Fibroblast of lung (primary cell): Measurements from ENCODE around the gene ETFA. TPM values are rescaled to one million over a fixed set of nuclear protein-coding genes. Genes with fewer than 3 reads are reported as not detected.

Experiments used
- DNase-seq, 2 donors: peaks; one replicate each; pipeline versions ENCODE4 v3.0.0 to v3.0.0-alpha.2; 2010; ENCODE audit warnings: low read depth in 2 of 2
- H2AFZ ChIP-seq: 2 replicates; pipeline ENCODE4 v1.5.1; 2012; ENCODE audit warnings: low read length, control low read depth, inconsistent platforms
- H3K27ac ChIP-seq: 2 replicates; pipeline ENCODE4 v1.5.1; 2011; ENCODE audit warnings: low read length, control low read depth; ENCODE audit not compliant: insufficient read depth
- H3K27me3 ChIP-seq: 2 replicates; pipeline ENCODE4 v1.5.1; 2011; ENCODE audit warnings: mild to moderate bottlenecking, low read length; ENCODE audit not compliant: control insufficient read depth, insufficient read depth
- H3K36me3 ChIP-seq: 2 replicates; pipeline ENCODE4 v1.5.1; 2011; ENCODE audit warnings: low read length; ENCODE audit not compliant: control insufficient read depth, insufficient read depth
- H3K4me1 ChIP-seq: 2 replicates; pipeline ENCODE4 v1.5.1; 2011; ENCODE audit warnings: low read length; ENCODE audit not compliant: control insufficient read depth, insufficient read depth; ENCODE audit errors: extremely low read depth
- H3K4me2 ChIP-seq: 2 replicates; pipeline ENCODE4 v1.5.1; 2011; ENCODE audit warnings: low read length, control low read depth; ENCODE audit not compliant: insufficient read depth; ENCODE audit errors: extremely low read depth
- H3K4me3 ChIP-seq, 4 experiments: fragments of 200-600 bp in 1 of 4; sonication (generic) in 1 of 4; replicated peaks in 1 of 4; 2 replicates each; pipeline ENCODE4 v1.5.1; 2011 to 2016; ENCODE audit warnings: low read length in 4 of 4, low read depth in 3 of 4, mild to moderate bottlenecking in 3 of 4, control low read depth in 2 of 4, inconsistent platforms in 1 of 4, mixed read lengths in 1 of 4; ENCODE audit not compliant: insufficient read depth in 1 of 4; ENCODE audit errors: control extremely low read depth in 1 of 4
- H3K79me2 ChIP-seq: 2 replicates; pipeline ENCODE4 v1.5.1; 2012; ENCODE audit warnings: mild to moderate bottlenecking, low read length, inconsistent platforms; ENCODE audit not compliant: control insufficient read depth, insufficient read depth
- H3K9ac ChIP-seq: 2 replicates; pipeline ENCODE4 v1.5.1; 2011; ENCODE audit warnings: mild to moderate bottlenecking, low read length, control low read depth; ENCODE audit not compliant: insufficient read depth
- H3K9me3 ChIP-seq: 2 replicates; pipeline ENCODE4 v1.5.1; 2012; ENCODE audit warnings: low read depth, low read length; ENCODE audit not compliant: control insufficient read depth, insufficient read depth
- H4K20me1 ChIP-seq: 2 replicates; pipeline ENCODE4 v1.5.1; 2011; ENCODE audit warnings: low read length; ENCODE audit not compliant: control insufficient read depth, insufficient read depth; ENCODE audit errors: extremely low read depth
- CTCF ChIP-seq, 2 donors: IDR thresholded peaks in 1 of 2; conservative IDR thresholded peaks in 1 of 2; 1 replicate in 1 of 2; 2 replicates in 1 of 2; pipeline ENCODE4 v1.5.1; 2011 to 2012; ENCODE audit warnings: low read length in 2 of 2, control low read depth in 1 of 2, inconsistent platforms in 1 of 2, low read depth in 1 of 2, mild to moderate bottlenecking in 1 of 2
- EZH2 ChIP-seq: IDR thresholded peaks from 2 replicates; pipeline ENCODE4 v1.5.1; 2012; ENCODE audit warnings: low read length, control low read depth, mild to moderate bottlenecking; ENCODE audit errors: missing control alignments
- polyA plus RNA-seq, 2 donors: library from polyadenylated mRNA; depleted of rRNA in 1 of 2; stranded (reverse) in 1 of 2; unstranded in 1 of 2; fragments of >200 nt; gene quantifications; 2 replicates each; pipeline ENCODE4 v1.2.1, GENCODE V29; 2011 to 2012; ENCODE audit warnings: missing spikeins in 1 of 2
- total RNA-seq: library from RNA; depleted of rRNA; stranded (reverse); fragments of >200 nt; gene quantifications from 2 replicates; pipeline ENCODE4 v1.2.1, GENCODE V29; 2014

Gene ETFA
- total and polyA plus RNA-seq, 2 donors (not counting 1 experiment from before 2014, with no cell fraction given) = 129 to 161 TPM

GRCh38 chr15:76340198-76340802, 29.0 kb upstream of the ETFA start:
- Histone ChIP-seq H3K9ac (no peak overlapping the region), H3K27ac (no peak overlapping the region), H3K9me3 (no peaks in the 10 kb centered on the region), H2AFZ (no peak overlapping the region), H3K4me1 (no peaks in the 10 kb centered on the region), H3K4me3 (peak overlapping the region in 1 of 4 experiments; percentile 44), H3K27me3 (peaks cover 91% of the 10 kb centered on the region), H3K79me2 (no peaks in the 10 kb centered on the region), H4K20me1 (no peaks in the 10 kb centered on the region), H3K4me2 (peak overlapping the region; percentile 35), H3K36me3 (no peaks in the 10 kb centered on the region)
- DNase-seq = peak; percentile 25 to 55
- TF ChIP-seq EZH2 (no peak), CTCF (conservative IDR thresholded peaks at IDR 0.05 in 1 of 2, IDR thresholded peaks at IDR 0.05 in 1 of 2; ENCODE audit: low read depth in 1 of 2, low read length in 2 of 2) (no peak)

GRCh38 chr15:76339305-76340197, 28.3 kb upstream of the ETFA start:
- H3K4me2 ChIP-seq = peak overlapping the region; percentile 69
- H2AFZ ChIP-seq = no peak overlapping the region
- peak overlapping the region in 1 of 4 experiments; percentile 44 for H3K4me3 ChIP-seq
- no peaks in the 10 kb centered on the region for H4K20me1 ChIP-seq
- H3K27ac ChIP-seq = no peak overlapping the region
- TF ChIP-seq EZH2 (peak; percentile 36), CTCF (conservative IDR thresholded peaks at IDR 0.05 in 1 of 2, IDR thresholded peaks at IDR 0.05 in 1 of 2; ENCODE audit: low read depth in 1 of 2, low read length in 2 of 2) (no peak)
- DNase-seq = peak in 1 of 2 donors; percentile 58
- H3K79me2 ChIP-seq = no peaks in the 10 kb centered on the region
- no peaks in the 10 kb centered on the region for H3K36me3 ChIP-seq
- H3K9me3 ChIP-seq = no peaks in the 10 kb centered on the region
- H3K27me3 ChIP-seq = peaks cover 90% of the 10 kb centered on the region
- H3K9ac ChIP-seq = no peak overlapping the region
- no peaks in the 10 kb centered on the region for H3K4me1 ChIP-seq

- Histone ChIP-seq H3K4me1 (no peaks in the 10 kb centered on the region), H3K27me3 (peaks cover 85% of the 10 kb centered on the region), H3K9ac (no peak overlapping the region), H3K9me3 (no peaks in the 10 kb centered on the region), H3K36me3 (no peaks in the 10 kb centered on the region), H2AFZ (no peak overlapping the region), H4K20me1 (no peaks in the 10 kb centered on the region), H3K4me2 (no peak overlapping the region), H3K27ac (no peak overlapping the region), H3K79me2 (no peaks in the 10 kb centered on the region), H3K4me3 (no peak overlapping the region)
- TF ChIP-seq CTCF (conservative IDR thresholded peaks at IDR 0.05 in 1 of 2, IDR thresholded peaks at IDR 0.05 in 1 of 2; ENCODE audit: low read depth in 1 of 2, low read length in 2 of 2) (no peak), EZH2 (peak; percentile 99)
- DNase-seq = no peak
Observed at GRCh38 chr15:76338486-76339304, 27.4 kb upstream of the ETFA start.
